ENCODE data around the gene NIM1K.
"Not testable (repeated sequence)": the region's sequence is repeated elsewhere in the genome, so short reads cannot be mapped to it uniquely, and the experiment has no call there.

The NIM1K gene

DNA sequence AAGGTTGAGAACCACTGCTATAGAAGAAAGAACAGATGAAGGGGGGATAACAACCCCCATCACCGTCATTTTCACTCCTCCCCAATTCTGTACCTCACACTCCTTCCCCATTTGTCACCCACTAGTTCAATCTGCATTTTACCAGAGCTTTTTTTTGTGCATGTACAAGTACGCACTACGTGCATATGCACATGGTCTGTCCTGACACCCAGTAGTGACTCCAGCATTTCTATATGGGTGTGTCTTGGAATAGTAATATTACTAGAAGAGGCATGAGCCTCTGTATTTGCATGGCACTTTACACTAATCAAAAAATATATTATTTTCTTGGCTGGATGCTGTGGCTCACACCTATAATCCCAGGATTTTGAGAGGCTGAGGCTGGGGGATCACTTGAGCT is 38.7 kb downstream of the NIM1K start:
- no peak for DNase-seq (ENCODE audit: low spot score)

DNA sequence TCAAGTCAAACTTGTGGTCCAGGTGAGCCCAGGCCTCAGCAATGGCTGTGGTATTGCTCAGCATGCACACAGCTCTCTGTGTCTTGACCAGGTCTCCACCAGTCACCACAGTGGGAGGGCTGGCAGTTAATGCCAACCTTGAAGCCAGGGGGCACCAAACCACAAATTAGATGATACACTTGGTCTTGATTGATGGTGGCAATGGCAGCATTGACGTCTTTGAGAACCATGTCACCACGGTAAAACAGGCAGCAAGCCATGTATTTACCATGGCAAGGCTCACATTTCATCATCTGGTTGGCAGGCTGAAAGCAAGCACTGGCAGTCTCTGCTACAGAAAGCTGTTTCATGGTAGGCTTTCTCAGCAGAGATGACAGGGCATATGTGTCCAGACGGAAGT is 40.0 kb downstream of the NIM1K start:
- no peak for DNase-seq (ENCODE audit: low spot score)

DNA sequence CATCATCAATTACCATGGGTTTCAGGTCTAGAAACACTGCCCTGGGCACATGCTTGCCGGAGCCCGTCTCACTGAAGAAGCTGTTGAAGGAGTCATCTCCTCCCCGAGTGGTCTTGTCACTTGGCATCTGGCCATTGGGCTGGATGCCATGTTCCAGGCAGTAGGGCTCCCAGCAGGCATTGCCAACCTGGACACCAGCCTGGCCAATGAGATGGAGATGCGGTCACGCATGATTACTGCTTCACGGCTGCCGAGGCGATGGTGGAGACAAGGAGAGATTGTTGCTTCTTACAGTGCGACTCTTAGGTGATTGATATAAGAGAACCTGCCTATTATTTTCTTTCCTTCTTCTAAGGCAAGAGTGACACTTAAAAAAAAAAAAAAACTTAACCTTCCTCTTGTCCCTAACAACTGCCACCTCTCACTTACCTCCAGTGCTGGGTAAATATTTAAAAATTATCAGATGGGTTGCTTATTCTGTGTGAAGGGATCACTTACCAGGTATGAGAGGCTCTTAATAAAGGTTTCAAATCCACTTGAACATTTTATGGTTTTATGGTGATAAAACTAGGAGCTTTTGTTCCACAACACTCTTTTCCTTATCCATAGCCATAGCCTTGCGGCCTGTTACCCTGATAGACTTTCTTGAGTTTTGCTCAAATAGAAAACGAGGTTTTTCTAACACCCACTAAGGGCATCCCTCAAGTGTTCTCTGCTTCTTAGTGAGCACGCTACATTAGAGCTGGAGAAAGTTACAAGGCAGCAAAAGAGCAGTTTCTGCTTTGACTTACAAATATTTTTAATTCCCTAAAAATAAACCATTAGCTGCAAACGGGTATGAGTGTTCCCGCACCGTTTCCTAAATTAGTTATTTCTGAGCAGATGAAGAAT is 41.2 kb downstream of the NIM1K start:
- no peak for DNase-seq (ENCODE audit: low spot score)

DNA sequence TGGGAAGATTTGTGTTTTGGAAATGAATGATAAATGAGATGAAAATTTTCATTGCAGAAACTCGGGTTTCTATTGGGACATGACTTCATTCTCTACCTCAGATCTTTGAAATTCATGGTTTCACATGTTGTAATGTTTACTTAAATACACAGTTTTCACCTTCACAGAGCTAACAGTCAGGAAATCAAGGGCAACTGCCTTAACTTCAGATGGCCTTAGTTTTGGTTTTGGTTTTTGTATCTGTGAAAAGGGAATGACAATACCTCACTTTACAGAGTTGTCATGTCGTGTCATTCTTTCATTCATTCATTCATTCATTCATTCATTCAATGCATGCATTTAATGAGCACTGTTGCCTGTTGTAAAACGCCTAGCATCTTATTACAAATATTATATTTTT is 41.9 kb downstream of the NIM1K start:
- DNase-seq (ENCODE audit: low spot score) = no peak

DNA sequence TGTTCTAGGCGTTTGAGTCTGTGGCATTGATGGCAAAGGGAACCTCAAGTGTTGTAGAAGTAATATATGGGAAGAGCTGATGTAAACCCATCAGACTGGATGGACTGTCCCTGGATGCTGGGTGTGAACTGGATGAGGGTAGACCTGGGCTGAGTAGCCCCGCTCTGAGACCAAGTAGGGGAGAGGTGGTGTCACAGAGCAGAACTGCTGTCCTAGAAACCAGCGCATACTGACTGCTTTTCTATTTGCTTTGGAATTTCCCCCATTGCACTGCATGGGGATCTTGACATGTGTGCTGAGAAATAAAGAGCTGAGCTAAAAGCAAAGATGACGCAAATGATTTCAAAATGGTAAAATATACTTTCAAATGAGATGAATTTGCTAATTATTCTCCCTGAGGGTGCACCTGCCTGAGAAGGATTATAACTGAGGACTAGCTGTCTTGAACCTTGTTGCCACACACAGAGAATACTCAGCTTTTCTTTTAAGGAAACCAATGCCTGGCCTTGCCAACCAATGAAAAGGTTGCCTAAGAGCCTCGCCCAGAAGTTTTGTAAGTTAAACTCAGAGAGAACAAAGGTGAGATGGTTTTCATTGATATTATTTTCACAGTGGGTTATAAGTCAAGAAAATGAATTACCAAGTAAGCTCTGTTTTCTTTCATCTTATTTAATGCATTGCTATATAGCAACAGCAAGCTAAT is 44.8 kb downstream of the NIM1K start:
- DNase-seq (ENCODE audit: low spot score) = no peak

DNA sequence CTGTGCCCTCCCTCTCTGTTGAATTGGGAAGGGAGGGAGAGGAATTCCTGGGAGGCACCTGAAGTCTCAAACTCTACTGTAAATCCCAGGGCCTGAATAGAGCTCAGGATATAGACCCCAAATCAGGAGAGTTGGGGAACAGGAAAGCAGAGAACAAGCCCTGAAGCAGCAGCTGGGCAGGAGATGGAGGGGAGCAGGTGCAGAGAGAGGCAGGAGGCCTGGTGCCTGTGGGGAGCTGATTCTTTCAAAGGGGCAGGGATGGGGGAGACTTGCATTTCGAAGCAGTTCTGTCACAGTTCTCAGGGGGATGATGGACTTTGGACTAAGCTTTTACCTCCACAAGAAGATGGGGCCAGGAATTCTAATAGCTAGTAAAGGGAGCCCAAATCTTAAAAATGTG is 50.2 kb downstream of the NIM1K start:
- DNase-seq (ENCODE audit: low spot score) = no peak

DNA sequence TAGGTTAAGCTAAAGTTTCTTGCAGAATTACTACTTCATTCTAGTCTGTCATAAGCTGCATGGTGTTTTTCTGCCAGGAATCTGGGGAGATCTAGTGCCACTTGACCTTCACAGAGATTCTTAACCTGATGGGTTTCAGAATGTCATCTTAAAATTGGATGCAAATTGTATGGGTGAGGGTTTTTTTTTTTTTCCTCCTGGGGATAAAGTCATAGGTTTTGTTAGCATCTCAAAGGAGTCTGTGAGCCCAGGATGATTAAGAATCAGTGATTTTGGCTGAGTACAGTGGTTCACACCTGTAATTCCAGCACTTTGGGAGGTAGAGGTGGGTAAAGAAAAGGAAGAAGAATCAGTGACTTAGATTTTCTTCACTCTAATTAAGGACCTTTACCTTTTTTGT is 51.2 kb downstream of the NIM1K start:
- DNase-seq (ENCODE audit: low spot score) = no peak

DNA sequence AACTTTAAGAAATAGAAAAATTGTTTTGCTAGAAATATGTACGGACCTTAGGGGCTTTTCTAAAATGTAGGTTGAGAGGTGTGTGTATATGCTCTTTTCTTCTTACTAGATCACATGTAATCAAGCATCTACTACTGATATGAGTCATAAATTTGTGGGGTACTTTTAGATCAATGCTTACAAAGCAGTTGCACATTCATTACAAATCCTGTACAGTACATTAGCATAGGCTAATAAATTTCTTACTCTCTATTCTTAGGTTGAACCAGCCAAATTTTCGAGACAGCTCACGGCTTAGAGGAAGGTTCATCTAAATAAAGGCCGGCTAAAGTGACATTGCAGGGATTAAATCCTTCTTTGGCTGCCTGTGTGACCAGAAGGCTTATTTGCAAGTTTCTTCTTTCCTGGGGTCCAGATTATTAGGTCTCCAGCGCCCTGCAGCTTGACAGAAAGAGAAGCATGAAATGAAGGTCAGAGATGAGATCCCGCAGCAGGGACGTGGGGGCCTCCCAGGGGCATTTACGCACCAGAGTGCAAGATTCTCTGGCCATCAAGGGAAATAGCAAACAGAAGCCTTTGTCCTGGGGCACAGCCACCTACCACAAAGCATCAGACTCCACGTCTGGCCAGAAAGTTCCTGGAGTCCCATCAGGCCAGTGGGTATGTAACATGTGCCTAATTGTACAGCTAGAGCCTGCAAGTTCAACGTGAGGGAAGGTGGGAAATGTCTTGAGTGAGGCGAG is 53.0 kb downstream of the NIM1K start:
- no peak for DNase-seq (ENCODE audit: low spot score)

DNA sequence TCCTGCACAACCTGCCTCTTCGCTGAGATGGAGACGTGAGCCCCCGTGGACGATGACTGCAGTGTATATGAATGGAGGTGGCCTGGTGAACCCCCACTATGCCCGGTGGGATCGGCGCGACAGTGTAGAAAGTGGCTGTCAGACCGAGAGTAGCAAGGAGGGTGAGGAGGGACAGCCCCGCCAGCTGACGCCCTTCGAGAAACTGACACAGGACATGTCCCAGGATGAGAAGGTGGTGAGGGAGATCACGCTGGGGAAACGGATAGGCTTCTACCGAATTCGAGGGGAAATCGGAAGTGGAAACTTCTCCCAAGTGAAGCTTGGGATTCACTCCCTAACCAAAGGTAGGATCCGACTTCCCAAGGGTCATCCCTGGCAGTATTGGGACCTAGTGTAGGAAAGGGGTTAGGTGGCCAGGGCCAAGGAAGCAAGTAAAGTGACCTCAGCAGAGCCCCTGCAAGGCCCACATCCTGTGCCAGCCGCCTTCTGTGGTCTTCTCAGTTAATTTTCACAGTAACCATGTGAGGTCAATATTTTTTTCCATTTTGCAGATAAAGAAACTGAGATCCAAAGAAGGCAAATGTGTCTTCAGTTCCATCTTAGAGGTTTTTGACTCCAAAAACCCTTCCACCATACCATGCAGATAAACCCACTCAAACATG is 53.8 kb downstream of the NIM1K start:
- DNase-seq (ENCODE audit: low spot score) = no peak

DNA sequence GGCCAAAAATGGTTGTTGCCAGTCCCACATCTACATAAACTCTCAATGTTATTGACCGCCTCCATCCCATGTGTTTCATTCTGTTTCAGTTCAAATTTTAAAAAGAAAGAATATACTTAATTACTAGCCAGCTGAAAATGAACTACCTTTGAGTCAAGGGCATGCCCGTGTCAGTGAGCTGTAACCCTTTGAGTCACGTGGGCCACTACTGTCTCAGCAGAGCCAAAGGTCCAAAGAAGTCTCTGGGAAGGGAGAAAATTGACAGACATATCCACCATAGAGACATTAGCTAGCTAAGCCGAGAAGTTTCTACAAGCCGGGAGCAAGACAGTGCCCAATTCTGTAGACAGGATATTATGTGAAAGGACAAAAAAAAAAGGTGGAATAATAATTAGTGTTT is 59.7 kb downstream of the NIM1K start:
- no peak for DNase-seq (ENCODE audit: low spot score)

DNA sequence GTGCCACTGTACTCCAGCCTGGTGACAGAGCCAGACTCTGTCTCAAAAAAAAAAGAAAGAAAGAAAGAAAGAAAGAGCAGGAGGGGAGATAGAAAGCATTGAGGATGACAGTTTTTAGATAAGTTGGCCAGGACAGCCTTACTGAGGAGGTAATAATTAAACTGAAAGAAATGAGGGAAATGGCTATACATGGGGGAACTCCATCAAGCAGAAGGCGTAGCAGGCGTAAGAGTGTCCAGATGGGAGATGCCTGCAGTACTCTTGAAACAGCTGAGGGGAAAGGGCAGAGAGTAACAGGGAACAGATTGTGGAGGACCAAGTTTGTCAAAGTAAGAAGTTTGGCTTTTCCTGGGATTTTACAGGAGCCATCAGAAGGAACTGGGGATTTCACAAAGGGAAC is 63.7 kb downstream of the NIM1K start:
- DNase-seq (ENCODE audit: low spot score) = no peak

DNA sequence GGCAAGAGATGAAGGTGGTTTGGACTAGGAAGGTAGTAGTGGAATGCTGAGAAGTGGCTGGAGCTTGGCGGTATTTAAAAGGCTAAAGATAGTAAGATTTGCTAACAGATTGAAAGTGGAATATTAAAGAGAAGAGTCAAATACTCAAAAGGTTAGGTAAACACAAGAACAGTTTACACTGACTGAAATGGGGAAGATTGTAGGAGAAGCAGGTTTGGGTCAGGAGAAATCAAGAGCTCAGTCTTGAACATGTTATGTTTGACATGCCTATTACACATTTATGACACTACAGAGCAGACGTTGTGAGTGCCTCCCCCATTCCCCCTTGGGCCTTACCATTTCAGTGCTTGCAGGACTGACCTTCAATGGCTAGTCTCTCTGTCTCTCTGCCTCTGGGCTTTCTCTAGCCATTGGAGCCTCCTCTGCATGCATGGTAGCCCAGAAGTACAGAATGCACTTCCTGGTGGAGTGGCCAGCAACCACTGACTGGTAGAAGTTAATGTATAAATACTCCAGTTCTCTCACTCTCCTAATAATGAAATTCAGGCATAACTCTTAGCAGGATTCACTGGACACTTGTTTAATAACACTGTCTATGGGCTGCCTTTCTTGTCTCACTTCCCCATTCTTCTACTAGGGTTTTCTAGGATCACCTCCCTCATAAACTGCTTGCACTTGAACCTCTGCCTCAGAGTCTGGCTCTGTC is 64.4 kb downstream of the NIM1K start:
- no peak for DNase-seq (ENCODE audit: low spot score)

DNA sequence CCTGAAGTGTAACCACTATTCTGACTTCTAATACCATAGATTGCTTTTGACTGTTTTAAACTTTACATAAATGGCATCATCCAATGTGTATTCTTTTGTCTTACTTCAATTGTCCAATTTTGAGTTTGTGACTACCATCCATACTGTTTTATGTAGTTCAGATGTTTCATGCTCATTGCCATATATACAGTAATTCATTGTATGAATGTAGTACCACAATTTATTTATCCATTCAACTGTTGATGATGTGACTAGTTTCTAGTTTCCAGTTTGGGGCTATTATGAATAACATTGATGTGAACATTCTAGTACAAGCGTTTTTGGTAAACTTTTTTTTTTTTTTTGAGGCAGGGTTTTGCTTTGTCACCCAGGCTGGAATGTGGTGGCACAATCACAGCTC is 66.1 kb downstream of the NIM1K start:
- DNase-seq (ENCODE audit: low spot score) = no peak

DNA sequence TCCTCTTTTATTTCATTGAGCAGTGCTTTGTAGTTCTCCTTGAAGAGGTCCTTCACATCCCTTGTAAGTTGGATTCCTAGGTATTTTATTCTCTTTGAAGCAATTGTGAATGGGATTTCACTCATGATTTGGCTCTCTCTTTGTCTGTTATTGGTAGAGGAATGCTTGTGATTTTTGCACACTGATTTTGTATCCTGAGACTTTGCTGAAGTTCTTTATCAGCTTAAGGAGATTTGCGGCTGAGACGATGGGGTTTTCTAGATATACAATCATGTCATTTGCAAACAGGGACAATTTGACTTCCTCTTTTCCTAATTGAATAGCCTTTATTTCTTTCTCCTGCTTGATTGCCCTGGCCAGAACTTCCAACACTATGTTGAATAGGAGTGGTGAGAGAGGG is 70.2 kb downstream of the NIM1K start:
- not testable (repeated sequence) for DNase-seq (ENCODE audit: low spot score)

DNA sequence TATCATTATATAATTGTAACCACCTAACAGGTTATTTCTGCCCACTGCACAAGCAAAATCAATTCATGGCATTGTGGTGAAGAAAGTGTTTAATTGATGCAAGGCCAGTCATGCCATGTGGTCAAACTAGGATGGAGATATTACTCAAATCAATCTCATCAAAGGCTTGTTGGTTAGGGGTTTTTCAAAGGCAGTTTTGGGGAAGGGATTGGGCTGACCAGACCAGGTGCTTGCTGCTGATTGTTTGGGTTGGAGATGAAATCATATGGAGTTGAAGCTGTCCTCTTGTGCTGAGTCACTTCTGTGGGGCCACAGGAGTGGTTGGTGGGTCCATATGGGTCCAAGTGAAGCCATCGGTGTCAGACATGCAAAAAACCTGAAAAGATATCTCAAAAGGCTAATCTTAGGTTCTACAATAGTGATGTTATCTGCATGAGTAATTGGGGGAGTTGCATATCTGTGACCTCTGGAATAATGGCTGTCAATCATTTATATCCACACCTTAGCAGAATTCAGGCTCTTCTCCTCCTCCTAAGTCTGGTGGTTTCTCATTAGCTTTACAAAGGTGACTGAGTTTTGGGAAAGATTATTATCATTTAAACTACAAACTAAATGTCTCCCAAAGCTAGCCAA is 76.3 kb downstream of the NIM1K start:
- DNase-seq (ENCODE audit: low spot score) = no peak

DNA sequence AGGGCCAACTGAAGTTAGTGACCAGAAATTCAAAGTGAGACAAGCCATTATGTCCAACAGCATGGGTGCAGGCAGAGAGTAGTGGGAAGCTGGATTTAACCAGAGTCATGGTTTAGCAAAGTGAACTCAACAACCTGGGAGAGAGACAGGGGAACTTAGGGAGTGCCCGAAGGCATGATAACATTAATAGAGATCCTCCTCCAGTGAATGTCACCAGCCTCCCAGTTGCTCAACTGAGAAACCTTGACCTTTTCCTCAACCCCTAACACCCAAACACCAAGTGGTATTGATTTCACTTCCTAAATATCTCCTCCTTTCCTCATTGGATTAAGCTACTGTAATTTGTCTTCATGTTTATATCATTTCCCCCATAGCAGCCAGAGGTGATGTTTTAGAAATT is 78.6 kb downstream of the NIM1K start:
- DNase-seq (ENCODE audit: low spot score) = no peak

DNA sequence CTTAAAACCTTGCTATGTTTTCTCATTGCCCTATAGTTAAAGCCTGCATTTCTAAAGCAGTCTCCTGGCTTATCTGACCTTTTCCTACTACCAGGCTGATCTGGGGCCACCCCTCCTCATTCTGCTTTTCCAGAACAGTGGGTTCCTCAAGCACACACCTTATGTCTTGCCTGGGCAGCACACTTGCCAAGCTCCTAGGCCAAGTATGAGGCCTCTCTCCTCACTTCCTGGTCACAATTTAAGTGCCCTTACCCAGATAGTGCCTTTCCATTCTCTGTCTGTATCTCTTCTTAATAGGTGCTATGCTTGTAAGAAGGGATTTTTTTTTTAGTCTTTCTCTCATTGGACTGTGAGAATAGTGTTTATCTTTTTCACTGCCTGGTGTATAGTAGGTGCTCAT is 81.5 kb downstream of the NIM1K start:
- DNase-seq (ENCODE audit: low spot score) = no peak

DNA sequence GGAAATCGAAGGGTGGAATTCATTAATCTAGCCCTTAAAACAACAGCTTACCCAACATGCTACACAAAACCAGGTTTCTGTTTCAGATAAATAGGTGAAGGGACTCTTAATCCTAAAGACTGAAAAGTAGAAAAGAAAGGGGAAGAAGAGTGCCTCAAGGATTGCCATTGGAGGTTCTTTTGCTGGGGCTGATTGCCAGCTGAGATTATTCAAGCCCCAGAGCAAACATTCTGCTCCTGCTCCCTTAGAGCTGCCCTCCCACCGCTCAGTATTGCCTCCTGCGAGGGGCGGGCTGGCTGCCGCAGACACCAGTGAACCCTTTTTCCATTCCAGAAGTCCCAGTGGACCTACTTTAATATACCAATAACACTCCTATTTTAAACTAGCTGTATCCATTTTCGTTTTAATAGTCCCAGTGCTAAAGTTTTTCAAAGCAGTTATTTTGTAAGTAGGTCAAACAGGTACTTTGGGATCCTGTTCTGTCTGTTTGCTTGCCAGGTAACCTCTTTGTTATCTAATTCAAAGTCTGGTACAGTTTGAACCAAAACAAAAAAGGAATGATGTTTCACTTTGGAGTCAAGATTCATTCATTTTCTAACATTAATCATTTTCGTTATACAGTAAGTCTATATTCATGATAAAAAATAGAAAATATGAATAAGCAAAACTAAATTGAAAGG is 82.5 kb downstream of the NIM1K start:
- no peak for DNase-seq (ENCODE audit: low spot score)

DNA sequence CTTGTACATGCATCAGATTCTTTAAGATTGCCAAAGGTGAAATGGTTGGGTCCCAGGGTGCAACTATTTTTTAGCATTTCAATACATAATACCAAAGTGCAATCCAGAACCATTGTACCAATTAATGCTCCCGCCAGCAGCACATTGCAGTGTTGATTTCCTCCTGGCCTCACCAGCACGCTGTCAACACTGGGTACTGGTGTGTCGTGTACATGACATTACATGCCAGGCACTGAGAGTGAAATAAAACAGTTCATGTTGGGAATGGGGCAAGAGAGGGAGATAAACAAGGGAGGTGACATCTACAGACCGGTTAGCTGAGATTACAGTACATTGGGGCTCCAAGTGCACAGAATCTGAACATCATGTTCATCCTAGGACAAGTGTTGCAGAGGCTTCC is 83.4 kb downstream of the NIM1K start:
- DNase-seq (ENCODE audit: low spot score) = no peak

DNA sequence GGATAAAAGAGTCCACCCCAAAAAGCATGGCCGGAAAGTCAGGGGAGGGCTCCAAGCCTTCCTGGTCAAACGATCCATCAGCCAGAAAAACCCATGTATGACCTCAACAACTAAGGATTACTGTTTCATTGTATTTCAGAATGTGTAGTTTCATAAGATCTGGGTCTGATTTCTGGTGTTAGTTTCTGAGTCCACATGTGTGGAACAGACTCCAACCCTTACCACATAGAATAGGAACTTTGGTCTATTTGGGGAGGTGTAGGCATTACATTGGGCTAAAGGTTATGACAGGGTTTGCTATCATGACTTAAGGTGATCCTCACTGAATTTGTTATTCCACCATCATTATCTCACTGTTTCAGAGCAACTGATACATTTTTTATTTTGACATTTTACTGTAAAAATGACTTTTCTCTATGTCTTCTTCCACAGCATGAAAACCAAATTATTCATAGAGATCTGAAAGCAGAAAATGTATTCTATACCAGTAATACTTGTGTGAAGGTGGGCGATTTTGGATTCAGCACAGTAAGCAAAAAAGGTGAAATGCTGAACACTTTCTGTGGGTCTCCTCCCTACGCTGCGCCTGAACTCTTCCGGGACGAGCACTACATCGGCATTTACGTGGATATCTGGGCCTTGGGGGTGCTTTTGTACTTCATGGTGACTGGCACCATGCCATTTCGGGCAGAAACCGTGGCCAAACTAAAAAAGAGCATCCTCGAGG is 87.7 kb downstream of the NIM1K start:
- no peak for DNase-seq (ENCODE audit: low spot score)
